Brain microvascular endothelial cell (primary cell): ENCODE measurements around the gene KDELR3.

Source experiments
- DNase-seq: peaks from one replicate; pipeline ENCODE4 v3.0.0-alpha.2; 2020
- H3K27ac ChIP-seq: fragments of 250-450 bp; sonication (Bioruptor Pico); 2 replicates; pipeline ENCODE4 v1.5.1; 2020; ENCODE audit warnings: mild to moderate bottlenecking, moderate library complexity
- H3K27me3 ChIP-seq: fragments of 250-450 bp; sonication (Bioruptor Pico); replicated peaks from 2 replicates; pipeline ENCODE4 v1.5.1; 2020; ENCODE audit warnings: mild to moderate bottlenecking
- H3K36me3 ChIP-seq: fragments of 250-450 bp; sonication (Bioruptor Pico); replicated peaks from 2 replicates; pipeline ENCODE4 v1.5.1; 2020; ENCODE audit warnings: mild to moderate bottlenecking
- H3K4me3 ChIP-seq: 2 replicates; pipeline ENCODE4 v1.5.1; 2011; ENCODE audit warnings: low read depth, mild to moderate bottlenecking, control low read depth, low read length, moderate library complexity
- in situ Hi-C: cut with HindIII; loops from 2 replicates; pipeline ENCODE4 v1.10.0; 2017; ENCODE audit warnings: low sequenced_read_pairs, low pct_ligation_motif_present
- TF ChIP-seq, protein P1 (sequence below): IDR thresholded peaks from 2 replicates; pipeline ENCODE4 v1.5.1; 2011; ENCODE audit warnings: low read depth, mild to moderate bottlenecking, moderate library complexity, low read length, control low read depth, inconsistent platforms; ENCODE audit errors: missing control alignments

KDELR3 gene

GRCh38 chr22:38501797-38502672 is 34.1 kb downstream of the KDELR3 start:
- H3K27ac ChIP-seq, result no peak overlapping the region
- in situ Hi-C loops, result no loop called here
- TF ChIP-seq, protein P1, sequence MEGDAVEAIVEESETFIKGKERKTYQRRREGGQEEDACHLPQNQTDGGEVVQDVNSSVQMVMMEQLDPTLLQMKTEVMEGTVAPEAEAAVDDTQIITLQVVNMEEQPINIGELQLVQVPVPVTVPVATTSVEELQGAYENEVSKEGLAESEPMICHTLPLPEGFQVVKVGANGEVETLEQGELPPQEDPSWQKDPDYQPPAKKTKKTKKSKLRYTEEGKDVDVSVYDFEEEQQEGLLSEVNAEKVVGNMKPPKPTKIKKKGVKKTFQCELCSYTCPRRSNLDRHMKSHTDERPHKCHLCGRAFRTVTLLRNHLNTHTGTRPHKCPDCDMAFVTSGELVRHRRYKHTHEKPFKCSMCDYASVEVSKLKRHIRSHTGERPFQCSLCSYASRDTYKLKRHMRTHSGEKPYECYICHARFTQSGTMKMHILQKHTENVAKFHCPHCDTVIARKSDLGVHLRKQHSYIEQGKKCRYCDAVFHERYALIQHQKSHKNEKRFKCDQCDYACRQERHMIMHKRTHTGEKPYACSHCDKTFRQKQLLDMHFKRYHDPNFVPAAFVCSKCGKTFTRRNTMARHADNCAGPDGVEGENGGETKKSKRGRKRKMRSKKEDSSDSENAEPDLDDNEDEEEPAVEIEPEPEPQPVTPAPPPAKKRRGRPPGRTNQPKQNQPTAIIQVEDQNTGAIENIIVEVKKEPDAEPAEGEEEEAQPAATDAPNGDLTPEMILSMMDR, result no peak
- no peaks in the 10 kb centered on the region for H3K27me3 ChIP-seq
- H3K36me3 ChIP-seq, result peaks cover 55% of the 10 kb centered on the region
- H3K4me3 ChIP-seq, result no peak overlapping the region
- DNase-seq, result no peak

DNA sequence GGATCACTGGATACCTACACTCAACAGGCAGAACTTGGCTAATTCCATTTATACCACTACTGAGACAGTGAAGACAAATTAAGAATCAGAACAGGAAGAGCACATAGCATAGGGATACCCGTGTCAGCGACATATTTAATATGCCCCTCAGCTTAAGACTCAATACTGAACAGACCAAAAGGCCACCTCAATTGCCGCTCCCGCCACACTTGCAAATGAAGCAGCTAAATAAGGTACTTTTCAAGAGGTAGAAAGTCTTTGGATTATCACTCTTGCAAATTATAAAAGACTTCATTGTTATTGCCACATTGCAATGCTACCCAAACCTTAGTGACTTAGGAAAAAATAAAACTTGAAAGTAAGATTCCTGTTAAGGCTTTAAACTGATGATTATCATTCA is 35.1 kb downstream of the KDELR3 start:
- TF ChIP-seq, protein P1, result no peak
- in situ Hi-C loops, result no loop called here
- DNase-seq, result no peak
- Histone ChIP-seq H3K36me3 (peaks cover 48% of the 10 kb centered on the region), H3K27me3 (no peaks in the 10 kb centered on the region), H3K4me3 (peak overlapping the region; percentile 89), H3K27ac (no peak overlapping the region)

DNA sequence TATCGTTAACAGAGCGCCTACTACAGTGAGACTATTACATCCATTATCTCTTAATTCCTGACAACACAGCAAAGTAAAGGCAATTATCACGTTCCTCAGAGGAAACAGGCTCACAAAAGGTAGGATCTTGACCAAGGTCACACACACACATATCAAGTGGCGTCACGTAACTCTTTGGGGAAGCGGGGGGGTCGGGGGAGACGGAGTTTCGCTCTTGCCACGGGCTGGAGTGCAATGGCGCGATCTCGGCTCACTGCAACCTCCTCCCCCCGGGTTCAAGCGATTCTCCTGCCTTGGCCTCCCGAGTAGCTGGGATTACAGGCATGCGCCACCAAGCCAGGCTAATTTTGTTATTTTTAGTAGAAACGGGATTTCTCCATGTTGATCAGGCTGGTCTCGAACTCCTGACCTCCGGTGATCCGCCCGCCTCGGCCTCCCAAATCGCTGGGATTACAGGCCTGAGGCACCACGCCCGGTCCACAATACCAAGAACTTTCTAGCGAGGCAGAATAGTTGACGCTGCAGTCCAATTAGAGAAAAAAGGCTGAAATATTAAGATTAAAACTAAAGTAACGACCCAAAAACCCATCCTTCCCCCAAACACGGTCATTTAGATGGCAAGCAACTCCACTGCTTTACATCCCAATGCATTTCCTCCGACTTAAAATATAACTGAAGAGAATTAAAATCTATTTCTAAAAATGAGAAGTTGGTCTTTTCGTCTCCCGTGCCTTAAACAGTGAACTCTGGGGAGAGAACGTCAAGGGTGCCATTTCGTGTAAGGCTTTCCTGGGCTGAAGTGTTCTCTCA is 37.0 kb downstream of the KDELR3 start:
- peak; percentile 54 for DNase-seq
- peaks cover 29% of the 10 kb centered on the region for H3K36me3 ChIP-seq
- in situ Hi-C loops, result no loop called here
- H3K27ac ChIP-seq, result peak overlapping the region; percentile 100
- no peaks in the 10 kb centered on the region for H3K27me3 ChIP-seq
- TF ChIP-seq, protein P1, result no peak
- H3K4me3 ChIP-seq, result peak overlapping the region; percentile 89

- DNase-seq, result peak; percentile 23
- H3K36me3 ChIP-seq, result peaks cover 23% of the 10 kb centered on the region
- peak overlapping the region; percentile 100 for H3K27ac ChIP-seq
- in situ Hi-C loops, result no loop called here
- TF ChIP-seq, protein P1, result no peak
- H3K27me3 ChIP-seq, result no peaks in the 10 kb centered on the region
- peak overlapping the region; percentile 89 for H3K4me3 ChIP-seq
Observed at GRCh38 chr22:38505541-38506117, 37.7 kb downstream of the KDELR3 start.

DNA sequence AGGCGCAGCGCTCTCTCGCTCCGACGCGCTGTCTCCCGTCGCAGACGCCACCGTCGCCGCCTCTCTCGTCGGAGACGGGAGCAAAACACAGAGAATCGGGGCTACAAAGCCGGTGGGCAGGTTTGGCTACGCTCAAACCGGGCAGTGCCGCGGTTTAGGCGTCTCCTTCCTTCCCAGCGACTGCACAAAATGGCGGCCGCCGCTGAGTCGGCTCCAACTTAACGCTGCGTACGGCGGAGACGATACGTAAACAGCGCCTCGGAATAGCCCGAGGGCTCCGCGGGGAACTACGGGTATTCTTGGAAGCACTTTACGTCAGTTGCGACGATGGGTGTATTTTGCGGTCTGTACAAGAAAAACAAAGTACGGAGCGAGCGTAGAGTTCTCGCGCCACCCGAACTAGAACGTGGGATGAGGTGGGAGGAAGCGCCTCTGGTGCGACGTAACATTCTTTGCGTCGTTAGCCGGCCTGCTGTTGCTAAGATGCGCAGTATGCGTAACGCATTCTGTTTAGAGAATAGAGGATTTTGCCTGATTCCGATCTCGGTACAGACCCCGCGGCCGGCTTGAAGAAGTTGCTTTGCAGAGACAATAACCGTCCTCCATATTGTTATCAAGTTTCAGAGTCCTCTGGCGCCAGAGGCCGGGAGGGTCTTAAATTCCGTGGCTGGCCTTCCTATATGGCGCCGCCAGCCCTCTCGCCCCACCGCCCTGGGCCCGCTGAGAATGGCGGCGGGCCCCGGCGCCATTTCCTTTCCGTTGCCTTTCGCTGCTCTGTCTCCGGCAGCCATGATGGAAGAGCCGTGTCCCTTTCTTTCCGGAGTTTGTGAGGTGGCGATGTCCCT is 38.4 kb downstream of the KDELR3 start, which contains the start of gene DDX17:
Gene DDX17 (minus strand): TSS at position 194 of the 845 bp plus-strand sequence.
- no peaks in the 10 kb centered on the region for H3K27me3 ChIP-seq
- H3K36me3 ChIP-seq, result peaks cover 18% of the 10 kb centered on the region
- TF ChIP-seq, protein P1, result no peak
- in situ Hi-C loops, result no loop called here
- peak; percentile 89 for DNase-seq
- H3K4me3 ChIP-seq, result peak within 1 kb of the TSS; percentile 89
- H3K27ac ChIP-seq, result peak within 1 kb of the TSS; percentile 100
